RWPE2 (cell line): ENCODE data around the gene TMEM248.
"Not testable (repeated sequence)": the region's sequence is repeated elsewhere in the genome, so short reads cannot be mapped to it uniquely, and the experiment has no call there.

Experiments used
- ATAC-seq: fragments of 200-7000 bp; cut with Tn5 transposase; 3 replicates; pipeline ENCODE4 v1.9.1; 2021; ENCODE audit warnings: low read depth
- DNase-seq: peaks from one replicate; pipeline ENCODE4 v3.0.0-alpha.2; 2020; ENCODE audit warnings: low spot score
- H3K27ac ChIP-seq: fragments of 450-650 bp; 2 replicates; pipeline ENCODE4 v1.5.1; 2017; ENCODE audit warnings: mild to moderate bottlenecking; ENCODE audit not compliant: poor library complexity, severe bottlenecking
- H3K27me3 ChIP-seq: fragments of 250-450 bp; sonication (Bioruptor Pico); 2 replicates; pipeline ENCODE4 v1.5.1; 2021; ENCODE audit warnings: mild to moderate bottlenecking, moderate library complexity; ENCODE audit not compliant: insufficient read depth, poor library complexity, severe bottlenecking
- H3K36me3 ChIP-seq: fragments of 250-450 bp; sonication (Bioruptor Pico); 2 replicates; pipeline ENCODE4 v1.5.1; 2020; ENCODE audit warnings: low read depth, mild to moderate bottlenecking, moderate library complexity
- H3K4me1 ChIP-seq: fragments of 250-450 bp; sonication (Bioruptor Pico); 2 replicates; pipeline ENCODE4 v1.5.1; 2021; ENCODE audit warnings: mild to moderate bottlenecking, moderate library complexity; ENCODE audit not compliant: insufficient read depth, poor library complexity, severe bottlenecking
- H3K4me3 ChIP-seq: fragments of 250-450 bp; sonication (Bioruptor Pico); 2 replicates; pipeline ENCODE4 v1.5.1; 2021; ENCODE audit warnings: mild to moderate bottlenecking, moderate library complexity; ENCODE audit not compliant: severe bottlenecking
- H3K9me3 ChIP-seq: fragments of 250-450 bp; sonication (Bioruptor Pico); 2 replicates; pipeline ENCODE4 v1.5.1; 2021; ENCODE audit warnings: mild to moderate bottlenecking, moderate library complexity; ENCODE audit not compliant: severe bottlenecking
- CTCF ChIP-seq: fragments of 450-650 bp; IDR thresholded peaks from one replicate; pipeline ENCODE4 v1.5.1; 2017; ENCODE audit warnings: mild to moderate bottlenecking, moderate library complexity; ENCODE audit not compliant: poor library complexity, severe bottlenecking

The TMEM248 gene

GRCh38 chr7:66994691-66995049, 73.6 kb downstream of the TMEM248 start:
- ATAC-seq, result peak; percentile 49
- Histone ChIP-seq H3K36me3 (peaks cover 34% of the 10 kb centered on the region), H3K4me3 (peak overlapping the region; percentile 60), H3K27ac (peak overlapping the region; percentile 83)
- H3K4me1 ChIP-seq, DNase-seq, H3K9me3 ChIP-seq, H3K27me3 ChIP-seq: not testable (repeated sequence)
- peak; percentile 69 for TF ChIP-seq CTCF

- DNase-seq (peak; percentile 95), ATAC-seq (peak; percentile 52)
- not testable (repeated sequence) for H3K27me3 ChIP-seq, H3K4me1 ChIP-seq, H3K9me3 ChIP-seq
- peaks cover 30% of the 10 kb centered on the region for H3K36me3 ChIP-seq
- peak within 1 kb of the TSS; percentile 83 for H3K27ac ChIP-seq
- TF ChIP-seq CTCF, result peak; percentile 45
- H3K4me3 ChIP-seq, result peak within 1 kb of the TSS; percentile 60
Measured at GRCh38 chr7:66995050-66995776, 74.2 kb downstream of the TMEM248 start, which contains the start of gene SBDS. SBDS (minus strand) TSS chr7:66995586; CDS start chr7:66995417, 169 bp downstream.

- H3K36me3 ChIP-seq, result peaks cover 28% of the 10 kb centered on the region
- not testable (repeated sequence) for H3K4me1 ChIP-seq, H3K27me3 ChIP-seq, H3K9me3 ChIP-seq
- peak within 1 kb of the TSS; percentile 44 for H3K4me3 ChIP-seq
- DNase-seq (peak; percentile 97), ATAC-seq (peak; percentile 96)
- peak within 1 kb of the TSS; percentile 83 for H3K27ac ChIP-seq
Measured at GRCh38 chr7:66996444-66997191, 75.6 kb downstream of the TMEM248 start, which contains the start of gene TYW1. TYW1 (plus strand) TSS chr7:66996833; CDS start chr7:66996979, 146 bp downstream.

- TF ChIP-seq CTCF, result peak; percentile 54
- not testable (repeated sequence) for H3K4me1 ChIP-seq, H3K27ac ChIP-seq, H3K9me3 ChIP-seq, ATAC-seq, H3K27me3 ChIP-seq, H3K4me3 ChIP-seq, DNase-seq
- H3K36me3 ChIP-seq, result peaks cover 17% of the 10 kb centered on the region; the same call in 1 of the 2 replicates
Measured at GRCh38 chr7:67000601-67001258, 79.7 kb downstream of the TMEM248 start.

- H3K36me3 ChIP-seq, result peaks cover 17% of the 10 kb centered on the region; the same call in 1 of the 2 replicates
- H3K4me3 ChIP-seq, H3K4me1 ChIP-seq, H3K9me3 ChIP-seq, H3K27ac ChIP-seq, ATAC-seq, H3K27me3 ChIP-seq, DNase-seq: not testable (repeated sequence)
Measured at GRCh38 chr7:67004145-67004544, 83.1 kb downstream of the TMEM248 start.
